DND-41 (cell line): ENCODE data around the gene ARHGAP15.

Experiments
- ATAC-seq: fragments of 200-7000 bp; cut with Tn5 transposase; 3 replicates; pipeline ENCODE4 v1.9.1; 2021; ENCODE audit warnings: low read depth; ENCODE audit not compliant: insufficient read depth
- DNase-seq: peaks from one replicate; pipeline ENCODE4 v3.0.0-alpha.2; 2020
- H2AFZ ChIP-seq: 2 replicates; pipeline ENCODE4 v1.6.0; 2012; ENCODE audit warnings: low read depth, low read length
- H3K27ac ChIP-seq: 2 replicates; pipeline ENCODE4 v1.5.1; 2012; ENCODE audit warnings: low read length, inconsistent platforms
- H3K27me3 ChIP-seq: fragments of 200-600 bp; sonication (generic); 2 replicates; pipeline ENCODE4 v1.6.0; 2012; ENCODE audit warnings: low read length, mild to moderate bottlenecking, inconsistent platforms; ENCODE audit not compliant: insufficient read depth, poor library complexity
- H3K36me3 ChIP-seq: 2 replicates; pipeline ENCODE4 v1.5.1; 2012; ENCODE audit warnings: low read length, inconsistent platforms; ENCODE audit not compliant: insufficient read depth
- H3K4me1 ChIP-seq: 2 replicates; pipeline ENCODE4 v1.5.1; 2012; ENCODE audit warnings: mild to moderate bottlenecking, low read length; ENCODE audit not compliant: insufficient read depth
- H3K4me2 ChIP-seq: 2 replicates; pipeline ENCODE4 v1.6.0; 2012; ENCODE audit warnings: mild to moderate bottlenecking, moderate library complexity, low read length, inconsistent platforms; ENCODE audit not compliant: insufficient read depth
- H3K4me3 ChIP-seq, 2 experiments: fragments of 200-600 bp in 1 of 2; shearing (Covaris generic) in 1 of 2; 2 replicates each; pipeline ENCODE4 v1.5.1; 2012 to 2016; ENCODE audit warnings: inconsistent platforms in 2 of 2, low read length in 2 of 2, mild to moderate bottlenecking in 2 of 2, low read depth in 1 of 2, moderate library complexity in 1 of 2
- H3K79me2 ChIP-seq: 2 replicates; pipeline ENCODE4 v1.6.0; 2012; ENCODE audit warnings: low read length, inconsistent platforms; ENCODE audit not compliant: insufficient read depth
- H3K9ac ChIP-seq: 2 replicates; pipeline ENCODE4 v1.6.0; 2012; ENCODE audit warnings: low read depth, mild to moderate bottlenecking, inconsistent platforms, low read length, moderate library complexity
- H3K9me3 ChIP-seq: 2 replicates; pipeline ENCODE4 v1.5.1; 2012; ENCODE audit warnings: low read length, moderate library complexity, mild to moderate bottlenecking, inconsistent platforms; ENCODE audit not compliant: insufficient read depth, severe bottlenecking
- H4K20me1 ChIP-seq: 2 replicates; pipeline ENCODE4 v1.6.0; 2012; ENCODE audit warnings: low read length; ENCODE audit not compliant: insufficient read depth
- CTCF ChIP-seq: IDR thresholded peaks from 2 replicates; pipeline ENCODE4 v1.5.1; 2012; ENCODE audit warnings: borderline replicate concordance, low read length, moderate library complexity, mild to moderate bottlenecking; ENCODE audit not compliant: poor library complexity, severe bottlenecking; ENCODE audit errors: extremely low read depth
- EZH2 ChIP-seq: IDR thresholded peaks from 3 replicates; pipeline ENCODE4 v1.6.1; 2012; ENCODE audit warnings: borderline replicate concordance, low read depth, mild to moderate bottlenecking, moderate library complexity, low read length, inconsistent platforms; ENCODE audit not compliant: severe bottlenecking

Gene ARHGAP15

GRCh38 chr2:143698888-143699570 lies 569.8 kb downstream of the ARHGAP15 start:
- H3K9ac ChIP-seq: no peak overlapping the region
- H4K20me1 ChIP-seq: no peaks in the 10 kb centered on the region
- no peak overlapping the region for H3K27ac ChIP-seq
- no peaks in the 10 kb centered on the region for H3K4me1 ChIP-seq
- DNase-seq: no peak
- no peaks in the 10 kb centered on the region for H3K9me3 ChIP-seq
- ATAC-seq: no peak
- H3K36me3 ChIP-seq: peaks cover 25% of the 10 kb centered on the region
- H3K79me2 ChIP-seq: no peaks in the 10 kb centered on the region
- no peaks in the 10 kb centered on the region for H3K27me3 ChIP-seq
- no peak overlapping the region for H3K4me3 ChIP-seq
- no peak overlapping the region for H2AFZ ChIP-seq
- H3K4me2 ChIP-seq: no peak overlapping the region
- no peak for TF ChIP-seq CTCF
- no peak for TF ChIP-seq EZH2

GRCh38 chr2:143700865-143701264 lies 571.6 kb downstream of the ARHGAP15 start:
- no peak for TF ChIP-seq CTCF
- TF ChIP-seq EZH2: no peak
- no peak overlapping the region for H3K9ac ChIP-seq
- no peaks in the 10 kb centered on the region for H4K20me1 ChIP-seq
- no peak overlapping the region for H3K4me3 ChIP-seq
- no peak overlapping the region for H3K27ac ChIP-seq
- DNase-seq (no peak), ATAC-seq (no peak)
- H3K4me1 ChIP-seq: no peaks in the 10 kb centered on the region
- H2AFZ ChIP-seq: no peak overlapping the region
- no peaks in the 10 kb centered on the region for H3K79me2 ChIP-seq
- peaks cover 43% of the 10 kb centered on the region for H3K36me3 ChIP-seq
- H3K4me2 ChIP-seq: no peak overlapping the region
- no peaks in the 10 kb centered on the region for H3K27me3 ChIP-seq
- H3K9me3 ChIP-seq: no peaks in the 10 kb centered on the region

GRCh38 chr2:143701785-143702184 lies 572.6 kb downstream of the ARHGAP15 start:
- Histone ChIP-seq H3K79me2 (no peaks in the 10 kb centered on the region), H3K27ac (no peak overlapping the region), H4K20me1 (no peaks in the 10 kb centered on the region), H2AFZ (no peak overlapping the region), H3K9ac (no peak overlapping the region), H3K27me3 (no peaks in the 10 kb centered on the region), H3K4me1 (no peaks in the 10 kb centered on the region), H3K4me3 (no peak overlapping the region), H3K4me2 (no peak overlapping the region), H3K9me3 (no peaks in the 10 kb centered on the region), H3K36me3 (peaks cover 52% of the 10 kb centered on the region)
- DNase-seq: no peak
- ATAC-seq: no peak
- TF ChIP-seq CTCF (no peak), EZH2 (no peak)

GRCh38 chr2:143702931-143703330 lies 573.7 kb downstream of the ARHGAP15 start:
- DNase-seq (no peak), ATAC-seq (no peak)
- Histone ChIP-seq H3K79me2 (no peaks in the 10 kb centered on the region), H3K36me3 (peaks cover 64% of the 10 kb centered on the region), H4K20me1 (no peaks in the 10 kb centered on the region), H2AFZ (no peak overlapping the region), H3K27me3 (no peaks in the 10 kb centered on the region), H3K9ac (no peak overlapping the region), H3K4me1 (no peaks in the 10 kb centered on the region), H3K4me2 (no peak overlapping the region), H3K27ac (no peak overlapping the region), H3K4me3 (no peak overlapping the region), H3K9me3 (no peaks in the 10 kb centered on the region)
- TF ChIP-seq EZH2 (no peak), CTCF (no peak)
